C4-2B (cell line): ENCODE results near the gene PTN.

Experiments
- H3K27ac ChIP-seq: fragments of 450-650 bp; 2 replicates; pipeline ENCODE4 v1.5.1; 2017
- ZFX ChIP-seq: fragments of 450-650 bp; IDR thresholded peaks from 2 replicates; pipeline ENCODE4 v1.6.1; 2017
- TF ChIP-seq, protein P1 (sequence below): fragments of 450-650 bp; conservative IDR thresholded peaks from 2 replicates; pipeline ENCODE4 v1.5.1; 2017; ENCODE audit warnings: mild to moderate bottlenecking

Gene PTN, protein sequence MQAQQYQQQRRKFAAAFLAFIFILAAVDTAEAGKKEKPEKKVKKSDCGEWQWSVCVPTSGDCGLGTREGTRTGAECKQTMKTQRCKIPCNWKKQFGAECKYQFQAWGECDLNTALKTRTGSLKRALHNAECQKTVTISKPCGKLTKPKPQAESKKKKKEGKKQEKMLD

DNA sequence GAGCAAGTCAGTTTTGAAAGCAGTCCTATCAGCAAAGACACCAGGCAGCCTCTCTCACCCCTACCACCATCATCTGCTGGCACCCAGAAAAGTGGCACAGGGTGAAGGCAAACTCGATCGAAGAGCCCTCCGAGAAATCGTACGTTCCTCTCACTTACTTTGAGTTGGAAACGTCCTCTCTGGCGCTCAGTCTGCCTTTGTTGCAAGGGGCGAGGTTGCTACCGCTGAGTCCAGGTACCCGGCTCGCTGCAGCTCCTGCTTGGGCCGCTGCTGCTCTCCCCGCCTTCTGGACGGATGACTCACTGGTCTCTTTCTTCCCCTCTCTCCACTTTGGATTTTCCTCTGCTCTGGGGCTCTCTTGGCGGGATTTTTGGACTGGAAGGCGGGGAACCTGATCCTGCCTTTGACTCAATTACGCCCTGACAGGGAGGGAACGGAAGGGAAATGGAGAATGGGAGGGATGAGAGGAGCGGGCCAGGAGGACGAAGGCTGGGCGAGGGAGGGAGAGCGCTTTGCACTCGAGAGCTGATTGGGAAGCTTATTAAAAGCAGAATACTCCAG, at the start of gene PTN:
TSS of gene PTN (minus strand) at position 453 of the 561 bp plus-strand sequence. CDS start 88,760 bp downstream, outside the sequence.
- H3K27ac ChIP-seq, result no peak within 1 kb of the TSS
- no peak for TF ChIP-seq ZFX
- TF ChIP-seq, protein P1, sequence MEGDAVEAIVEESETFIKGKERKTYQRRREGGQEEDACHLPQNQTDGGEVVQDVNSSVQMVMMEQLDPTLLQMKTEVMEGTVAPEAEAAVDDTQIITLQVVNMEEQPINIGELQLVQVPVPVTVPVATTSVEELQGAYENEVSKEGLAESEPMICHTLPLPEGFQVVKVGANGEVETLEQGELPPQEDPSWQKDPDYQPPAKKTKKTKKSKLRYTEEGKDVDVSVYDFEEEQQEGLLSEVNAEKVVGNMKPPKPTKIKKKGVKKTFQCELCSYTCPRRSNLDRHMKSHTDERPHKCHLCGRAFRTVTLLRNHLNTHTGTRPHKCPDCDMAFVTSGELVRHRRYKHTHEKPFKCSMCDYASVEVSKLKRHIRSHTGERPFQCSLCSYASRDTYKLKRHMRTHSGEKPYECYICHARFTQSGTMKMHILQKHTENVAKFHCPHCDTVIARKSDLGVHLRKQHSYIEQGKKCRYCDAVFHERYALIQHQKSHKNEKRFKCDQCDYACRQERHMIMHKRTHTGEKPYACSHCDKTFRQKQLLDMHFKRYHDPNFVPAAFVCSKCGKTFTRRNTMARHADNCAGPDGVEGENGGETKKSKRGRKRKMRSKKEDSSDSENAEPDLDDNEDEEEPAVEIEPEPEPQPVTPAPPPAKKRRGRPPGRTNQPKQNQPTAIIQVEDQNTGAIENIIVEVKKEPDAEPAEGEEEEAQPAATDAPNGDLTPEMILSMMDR, result no peak

DNA sequence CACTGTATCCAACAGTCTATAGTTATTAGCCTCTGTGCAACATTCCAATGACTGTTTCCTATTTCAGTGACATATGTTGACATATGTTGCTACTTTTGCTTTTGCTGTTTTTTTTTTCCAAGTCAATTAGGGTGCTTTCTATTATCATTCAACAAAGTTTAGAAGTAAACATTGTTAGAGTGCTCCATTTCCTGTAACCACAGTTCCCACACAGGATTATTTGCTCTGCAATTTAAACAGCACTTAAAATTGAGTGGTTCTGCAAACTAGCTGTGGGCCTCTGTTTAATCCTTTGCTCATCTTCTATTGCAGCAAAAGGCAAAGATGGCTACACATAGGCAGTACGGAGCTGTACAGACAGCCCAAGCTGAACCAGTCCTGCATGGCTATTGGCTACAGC, 46.5 kb upstream of the PTN start:
- TF ChIP-seq, protein P1, result no peak
- no peak for TF ChIP-seq ZFX
- H3K27ac ChIP-seq, result no peak overlapping the region

DNA sequence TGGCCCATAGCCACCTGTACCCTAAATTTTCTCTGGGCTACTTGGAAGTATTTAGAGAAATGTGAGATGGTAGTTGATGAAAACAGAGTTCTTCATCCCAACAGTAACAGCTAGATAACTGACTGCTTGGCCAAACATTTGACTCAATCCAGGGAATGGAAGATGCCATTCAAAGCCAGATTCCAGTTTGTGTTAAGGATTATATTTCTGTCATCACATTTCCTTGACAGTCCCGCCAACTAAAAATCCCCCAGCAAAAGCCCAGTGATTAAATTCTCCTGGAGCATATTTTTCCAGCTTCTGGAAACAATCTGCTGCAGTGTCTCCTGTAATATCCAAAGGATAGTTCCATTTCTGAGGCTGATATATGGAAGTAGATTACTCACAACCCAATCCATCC, 45.4 kb upstream of the PTN start:
- no peak overlapping the region for H3K27ac ChIP-seq
- TF ChIP-seq, protein P1, result no peak
- no peak for TF ChIP-seq ZFX

DNA sequence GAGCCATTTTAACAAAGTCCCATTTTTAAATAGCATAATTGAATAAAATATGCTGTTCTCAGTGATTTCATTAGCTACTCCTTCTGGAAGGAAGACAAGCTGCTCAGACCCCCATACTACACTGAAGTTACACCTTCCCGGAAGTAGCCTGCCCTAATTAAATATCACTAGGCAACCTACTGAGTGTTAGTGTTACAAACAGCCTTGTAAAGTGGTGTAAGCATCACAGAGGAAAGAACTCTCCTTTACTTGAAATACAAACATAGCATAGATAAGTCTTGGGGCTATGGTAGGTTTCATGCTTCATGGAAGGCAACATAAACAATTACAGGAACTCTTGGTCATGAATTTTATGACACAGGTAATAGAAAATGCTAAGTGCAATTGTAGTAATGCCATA, 43.4 kb upstream of the PTN start:
- no peak overlapping the region for H3K27ac ChIP-seq
- TF ChIP-seq ZFX, result no peak
- TF ChIP-seq, protein P1, result no peak

DNA sequence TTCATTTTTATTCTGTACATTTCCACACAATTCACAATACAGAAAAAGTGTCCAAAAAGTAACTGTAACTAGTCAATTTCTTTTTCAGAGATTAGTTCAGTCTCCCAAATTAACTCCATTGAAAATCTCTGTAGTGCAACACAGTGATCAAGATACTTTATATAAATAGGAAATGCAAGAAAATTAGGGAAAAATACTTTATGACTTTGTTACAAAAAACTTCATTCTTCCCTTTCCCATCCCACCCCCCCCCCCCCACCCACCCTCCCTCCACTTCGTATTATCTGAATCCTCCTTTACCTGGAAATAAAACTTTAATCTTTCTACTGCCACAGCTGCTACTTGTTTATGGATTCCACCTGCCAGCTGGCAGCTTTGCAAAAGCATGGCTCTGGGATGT, 37.5 kb upstream of the PTN start:
- TF ChIP-seq, protein P1, result no peak
- TF ChIP-seq ZFX, result no peak
- H3K27ac ChIP-seq, result no peak overlapping the region

DNA sequence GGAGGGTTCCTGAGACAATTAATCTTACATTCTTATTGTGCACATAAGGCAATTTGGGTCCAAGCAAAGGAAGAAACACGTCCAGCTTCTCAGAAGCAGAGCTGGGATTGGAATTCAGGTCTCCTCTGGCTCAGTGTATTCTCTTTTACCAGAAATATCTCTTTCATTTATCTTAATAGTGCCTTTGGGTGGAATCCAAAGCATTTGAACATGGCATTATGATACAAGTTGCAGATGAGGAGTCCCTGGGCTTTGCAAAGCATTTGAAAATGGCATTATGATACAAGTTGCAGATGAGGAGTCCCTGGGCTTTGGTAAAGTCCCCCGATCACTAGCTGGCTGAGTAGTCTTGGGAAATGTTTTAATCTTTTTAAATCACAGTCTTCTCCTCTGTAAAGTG, 30.0 kb upstream of the PTN start:
- TF ChIP-seq ZFX, result no peak
- TF ChIP-seq, protein P1, result no peak
- H3K27ac ChIP-seq, result no peak overlapping the region

DNA sequence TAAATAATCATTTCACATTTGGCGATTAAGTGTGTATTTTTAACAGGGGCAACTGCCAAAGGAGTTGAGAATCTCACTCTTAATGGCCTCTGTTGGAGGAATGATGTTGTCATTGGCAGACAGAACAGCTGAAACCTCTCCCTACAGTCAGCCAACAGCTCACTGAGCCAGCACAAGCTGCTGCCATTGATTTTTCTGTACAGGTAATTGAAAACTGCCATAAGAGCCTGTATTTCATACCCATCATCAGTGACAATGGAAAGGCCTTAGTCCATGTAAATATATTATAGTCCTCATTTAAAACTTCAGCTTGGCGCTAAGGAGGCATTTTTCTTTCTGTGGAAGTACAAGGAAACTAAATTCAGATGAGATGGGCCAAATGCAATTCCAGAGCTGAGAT, 28.1 kb upstream of the PTN start:
- no peak overlapping the region for H3K27ac ChIP-seq
- TF ChIP-seq, protein P1, result no peak
- no peak for TF ChIP-seq ZFX
